Neural cell (in vitro differentiated cells): ENCODE measurements around the gene KIAA1549. TPM values are rescaled to one million over a fixed set of nuclear protein-coding genes. Genes with fewer than 3 reads are reported as not detected.

ENCODE experiments used
- H2AFZ ChIP-seq: fragments of 200-600, 300-800 bp; sonication (generic), shearing (Covaris generic); 2 replicates; pipeline ENCODE4 v1.6.0; 2014; ENCODE audit warnings: low read depth, mild to moderate bottlenecking, antibody characterized with exemption, low read length, moderate library complexity
- H3F3A ChIP-seq: fragments of 200-600 bp; shearing (Covaris generic); 2 replicates; pipeline ENCODE4 v1.6.1; 2016; ENCODE audit warnings: mild to moderate bottlenecking, moderate library complexity, mixed read lengths, antibody characterized with exemption, low read length; ENCODE audit not compliant: insufficient read depth, poor library complexity, severe bottlenecking
- H3K27ac ChIP-seq: fragments of 200-600, 300-800 bp; sonication (generic), shearing (Covaris generic); 2 replicates; pipeline ENCODE4 v1.5.1; 2014; ENCODE audit warnings: mild to moderate bottlenecking, low read length, moderate library complexity
- H3K27me3 ChIP-seq: fragments of 300-800, 200-600 bp; sonication (generic), shearing (Covaris generic); 2 replicates; pipeline ENCODE4 v1.6.0; 2014; ENCODE audit warnings: mild to moderate bottlenecking, low read depth, low read length, moderate library complexity; ENCODE audit not compliant: insufficient read depth
- H3K36me3 ChIP-seq: fragments of 300-800, 200-600 bp; sonication (generic), shearing (Covaris generic); 2 replicates; pipeline ENCODE4 v1.5.1; 2014; ENCODE audit warnings: mild to moderate bottlenecking, antibody characterized with exemption, low read length, moderate library complexity; ENCODE audit not compliant: insufficient read depth
- H3K4me2 ChIP-seq: fragments of 300-800, 200-600 bp; sonication (generic), shearing (Covaris generic); 2 replicates; pipeline ENCODE4 v1.6.0; 2014; ENCODE audit warnings: mild to moderate bottlenecking, low read length
- H3K4me3 ChIP-seq: fragments of 300-800, 200-600 bp; sonication (generic), shearing (Covaris generic); 2 replicates; pipeline ENCODE4 v1.5.1; 2014; ENCODE audit warnings: mild to moderate bottlenecking, low read length, moderate library complexity
- H3K79me2 ChIP-seq: fragments of 200-600 bp; shearing (Covaris generic); replicated peaks from 2 replicates; pipeline ENCODE4 v1.6.0; 2014; ENCODE audit warnings: mild to moderate bottlenecking, low read length, moderate library complexity; ENCODE audit not compliant: insufficient read depth
- H3K9ac ChIP-seq: fragments of 300-800, 200-600 bp; sonication (generic), shearing (Covaris generic); 2 replicates; pipeline ENCODE4 v1.6.1; 2016; ENCODE audit warnings: mild to moderate bottlenecking, low read length, mixed read lengths
- H3K9me2 ChIP-seq: fragments of 200-600 bp; shearing (Covaris generic); 2 replicates; pipeline ENCODE4 v1.6.1; 2016; ENCODE audit warnings: mild to moderate bottlenecking, low read length, mixed read lengths; ENCODE audit not compliant: insufficient read depth
- H3K9me3 ChIP-seq: fragments of 200-600, 300-800 bp; sonication (generic), shearing (Covaris generic); 2 replicates; pipeline ENCODE4 v1.6.1; 2016; ENCODE audit warnings: mild to moderate bottlenecking, mixed run types, low read length, moderate library complexity, mixed read lengths
- H4K20me1 ChIP-seq: fragments of 200-600 bp; shearing (Covaris generic); 2 replicates; pipeline ENCODE4 v1.6.1; 2016; ENCODE audit warnings: mild to moderate bottlenecking, mixed run types; ENCODE audit not compliant: insufficient read depth
- CTCF ChIP-seq: fragments of 450-650 bp; IDR thresholded peaks from 2 replicates; pipeline ENCODE4 v1.5.1; 2014; ENCODE audit warnings: antibody characterized with exemption, mild to moderate bottlenecking, moderate library complexity; ENCODE audit not compliant: poor library complexity, severe bottlenecking
- EP300 ChIP-seq: fragments of 450-650 bp; conservative IDR thresholded peaks from 2 replicates; pipeline ENCODE4 v1.6.1; 2014; ENCODE audit warnings: antibody characterized with exemption, mild to moderate bottlenecking, moderate library complexity; ENCODE audit not compliant: poor library complexity, severe bottlenecking
- EZH2 ChIP-seq: fragments of 200-600, 300-800 bp; shearing (Covaris generic), sonication (generic); IDR thresholded peaks from 2 replicates; pipeline ENCODE4 v1.6.1; 2014; ENCODE audit warnings: antibody characterized with exemption, low read length, borderline replicate concordance, mild to moderate bottlenecking; ENCODE audit not compliant: insufficient read depth, poor library complexity, severe bottlenecking
- MXI1 ChIP-seq: fragments of 450-650 bp; conservative IDR thresholded peaks from 2 replicates; pipeline ENCODE4 v1.6.1; 2014; ENCODE audit warnings: antibody characterized with exemption, mild to moderate bottlenecking; ENCODE audit not compliant: poor library complexity, severe bottlenecking
- POLR2AphosphoS5 ChIP-seq: IDR thresholded peaks from 2 replicates; pipeline ENCODE4 v1.6.1; 2012
- RAD21 ChIP-seq: fragments of 450-650 bp; conservative IDR thresholded peaks from 2 replicates; pipeline ENCODE4 v1.6.1; 2014; ENCODE audit warnings: antibody characterized with exemption, mild to moderate bottlenecking, moderate library complexity
- REST ChIP-seq: IDR thresholded peaks from 2 replicates; pipeline ENCODE4 v1.6.1; 2012; ENCODE audit warnings: borderline replicate concordance
- SMC3 ChIP-seq: fragments of 450-650 bp; conservative IDR thresholded peaks from 2 replicates; pipeline ENCODE4 v1.6.1; 2014; ENCODE audit warnings: antibody characterized with exemption, mild to moderate bottlenecking, moderate library complexity; ENCODE audit not compliant: poor library complexity
- TAF1 ChIP-seq: IDR thresholded peaks from 2 replicates; pipeline ENCODE4 v1.6.1; 2012; ENCODE audit warnings: low read depth
- polyA plus RNA-seq: library from polyadenylated mRNA; depleted of rRNA; stranded (reverse); fragments of >200 nt; gene quantifications from 2 replicates; pipeline ENCODE4 v1.2.3, GENCODE V29; 2014

KIAA1549 gene
- polyA plus RNA-seq, 1 donor from 2014 or later = 14.1 TPM

GRCh38 chr7:138809346-138809745 lies 171.8 kb downstream of the KIAA1549 start:
- no peak for TF ChIP-seq EP300
- no peak for TF ChIP-seq RAD21
- no peak for TF ChIP-seq CTCF
- TF ChIP-seq POLR2AphosphoS5 = no peak
- no peak for TF ChIP-seq REST
- no peak overlapping the region for H3K4me3 ChIP-seq
- no peaks in the 10 kb centered on the region for H3F3A ChIP-seq
- H3K4me2 ChIP-seq = no peak overlapping the region
- H3K79me2 ChIP-seq = no peaks in the 10 kb centered on the region
- H3K9me2 ChIP-seq = no peaks in the 10 kb centered on the region
- no peak overlapping the region for H3K27ac ChIP-seq
- H3K9ac ChIP-seq = no peak overlapping the region
- H3K9me3 ChIP-seq = no peaks in the 10 kb centered on the region
- H2AFZ ChIP-seq = no peak overlapping the region
- H4K20me1 ChIP-seq = no peaks in the 10 kb centered on the region
- no peaks in the 10 kb centered on the region for H3K36me3 ChIP-seq
- no peaks in the 10 kb centered on the region for H3K27me3 ChIP-seq

- Histone ChIP-seq H3K27ac (no peak overlapping the region), H4K20me1 (no peaks in the 10 kb centered on the region), H3K9me2 (no peaks in the 10 kb centered on the region), H3K9ac (no peak overlapping the region), H3K27me3 (no peaks in the 10 kb centered on the region), H3F3A (no peaks in the 10 kb centered on the region), H3K79me2 (no peaks in the 10 kb centered on the region), H3K9me3 (no peaks in the 10 kb centered on the region), H3K36me3 (no peaks in the 10 kb centered on the region), H3K4me2 (no peak overlapping the region), H2AFZ (no peak overlapping the region), H3K4me3 (no peak overlapping the region)
- TF ChIP-seq RAD21 (no peak), CTCF (no peak), MXI1 (no peak), REST (no peak), POLR2AphosphoS5 (no peak), EZH2 (no peak), TAF1 (no peak), SMC3 (no peak), EP300 (no peak)
These were observed 176.6 kb downstream of the KIAA1549 start for GRCh38 chr7:138804618-138805017.
